DOHH2 (cell line): ENCODE measurements around the gene GLB1L2.

ENCODE experiments used
- H3F3A ChIP-seq: fragments of 200-600 bp; sonication (generic), shearing (Covaris generic); 2 replicates; pipeline ENCODE4 v1.6.0; 2016; ENCODE audit warnings: antibody characterized with exemption, mild to moderate bottlenecking; ENCODE audit not compliant: control insufficient read depth, insufficient read depth
- H3K27ac ChIP-seq: fragments of 200-600 bp; sonication (generic); 2 replicates; pipeline ENCODE4 v1.5.1; 2014; ENCODE audit warnings: low read depth, mild to moderate bottlenecking, low read length, moderate library complexity
- H3K27me3 ChIP-seq: fragments of 200-600 bp; sonication (generic); 2 replicates; pipeline ENCODE4 v1.6.1; 2014; ENCODE audit warnings: mild to moderate bottlenecking, low read length, mixed read lengths; ENCODE audit not compliant: control insufficient read depth
- H3K36me3 ChIP-seq: fragments of 200-600 bp; sonication (generic); 2 replicates; pipeline ENCODE4 v1.6.1; 2014; ENCODE audit warnings: mild to moderate bottlenecking, low read length, moderate library complexity, mixed read lengths; ENCODE audit not compliant: control insufficient read depth
- H3K4me1 ChIP-seq: fragments of 200-600 bp; sonication (generic); 2 replicates; pipeline ENCODE4 v1.6.1; 2014; ENCODE audit warnings: mild to moderate bottlenecking, low read length, mixed read lengths; ENCODE audit not compliant: control insufficient read depth
- H3K4me2 ChIP-seq: fragments of 200-600 bp; sonication (generic); 2 replicates; pipeline ENCODE4 v1.6.0; 2014; ENCODE audit warnings: mild to moderate bottlenecking, low read length, moderate library complexity
- H3K4me3 ChIP-seq: fragments of 200-600 bp; sonication (generic); 2 replicates; pipeline ENCODE4 v1.5.1; 2014; ENCODE audit warnings: mild to moderate bottlenecking, low read length, mixed read lengths
- H3K79me2 ChIP-seq: fragments of 200-600 bp; sonication (generic); 2 replicates; pipeline ENCODE4 v1.6.1; 2014; ENCODE audit warnings: mild to moderate bottlenecking, low read length, mixed read lengths; ENCODE audit not compliant: control insufficient read depth
- H3K9me2 ChIP-seq: fragments of 200-600 bp; sonication (generic); replicated peaks from 2 replicates; pipeline ENCODE4 v1.6.1; 2014; ENCODE audit warnings: mild to moderate bottlenecking, low read length, mixed read lengths; ENCODE audit not compliant: control insufficient read depth
- H3K9me3 ChIP-seq: fragments of 200-600 bp; sonication (generic); 2 replicates; pipeline ENCODE4 v1.6.1; 2014; ENCODE audit warnings: antibody characterized with exemption, low read length, mixed read lengths; ENCODE audit not compliant: control insufficient read depth, insufficient read depth
- H4K20me1 ChIP-seq: fragments of 200-600 bp; sonication (generic); 2 replicates; pipeline ENCODE4 v1.6.0; 2014; ENCODE audit warnings: low read depth, mild to moderate bottlenecking, antibody characterized with exemption, low read length, moderate library complexity; ENCODE audit not compliant: control insufficient read depth, insufficient read depth
- EZH2phosphoT487 ChIP-seq: fragments of 200-600 bp; sonication (generic); IDR thresholded peaks from 2 replicates; pipeline ENCODE4 v1.6.1; 2017; ENCODE audit warnings: borderline replicate concordance, mild to moderate bottlenecking, antibody characterized with exemption, low read length, moderate library complexity, mixed read lengths
- TF ChIP-seq, protein P1 (sequence below): fragments of 200-600 bp; sonication (generic); IDR thresholded peaks from one replicate; pipeline ENCODE4 v1.5.1; 2014; ENCODE audit warnings: antibody characterized with exemption, mild to moderate bottlenecking, low read depth, low read length; ENCODE audit not compliant: poor library complexity, severe bottlenecking

GLB1L2 gene

DNA sequence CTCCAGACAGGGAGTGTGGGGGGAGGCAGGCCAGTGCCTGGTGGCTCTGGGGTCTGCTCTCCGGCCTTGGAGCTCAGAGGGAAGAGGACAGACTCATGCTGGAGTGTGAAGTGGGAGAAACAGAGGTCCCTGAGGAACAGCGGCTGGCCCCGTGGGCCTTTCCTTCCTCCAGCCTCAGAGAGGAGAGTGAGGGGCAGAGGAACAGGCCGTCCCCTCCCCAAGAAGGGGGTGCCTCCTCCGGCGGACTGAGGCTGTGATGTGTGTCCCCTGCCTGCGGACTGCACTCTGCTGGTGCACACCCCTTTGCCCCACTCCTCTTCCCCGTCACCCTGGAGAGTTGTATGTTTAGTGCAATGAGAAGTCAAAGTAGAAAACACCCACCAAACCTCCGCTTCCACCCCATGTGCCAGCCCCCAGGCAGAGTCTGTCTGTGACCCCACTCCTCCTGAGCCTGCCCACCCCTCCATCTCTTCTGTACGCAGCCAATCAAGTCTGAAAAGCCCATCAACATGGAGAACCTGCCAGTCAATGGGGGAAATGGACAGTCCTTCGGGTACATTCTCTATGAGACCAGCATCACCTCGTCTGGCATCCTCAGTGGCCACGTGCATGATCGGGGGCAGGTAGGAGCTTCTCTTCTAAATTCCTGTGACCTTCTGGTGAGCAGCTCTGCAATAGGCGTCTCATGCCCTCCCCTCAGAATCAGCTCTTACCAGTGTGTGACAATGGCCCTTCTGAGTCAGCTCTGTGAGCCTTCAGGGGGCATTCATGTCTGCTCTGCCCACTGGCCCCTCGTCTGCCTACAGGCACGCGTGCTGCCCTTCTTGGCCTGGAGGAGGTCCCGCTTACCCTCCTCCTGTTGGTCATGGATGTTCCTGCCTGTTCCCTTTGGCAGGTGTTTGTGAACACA, 39.0 kb downstream of the GLB1L2 start:
- H3K4me2 ChIP-seq: no peak overlapping the region
- no peak overlapping the region for H3K4me3 ChIP-seq

DNA sequence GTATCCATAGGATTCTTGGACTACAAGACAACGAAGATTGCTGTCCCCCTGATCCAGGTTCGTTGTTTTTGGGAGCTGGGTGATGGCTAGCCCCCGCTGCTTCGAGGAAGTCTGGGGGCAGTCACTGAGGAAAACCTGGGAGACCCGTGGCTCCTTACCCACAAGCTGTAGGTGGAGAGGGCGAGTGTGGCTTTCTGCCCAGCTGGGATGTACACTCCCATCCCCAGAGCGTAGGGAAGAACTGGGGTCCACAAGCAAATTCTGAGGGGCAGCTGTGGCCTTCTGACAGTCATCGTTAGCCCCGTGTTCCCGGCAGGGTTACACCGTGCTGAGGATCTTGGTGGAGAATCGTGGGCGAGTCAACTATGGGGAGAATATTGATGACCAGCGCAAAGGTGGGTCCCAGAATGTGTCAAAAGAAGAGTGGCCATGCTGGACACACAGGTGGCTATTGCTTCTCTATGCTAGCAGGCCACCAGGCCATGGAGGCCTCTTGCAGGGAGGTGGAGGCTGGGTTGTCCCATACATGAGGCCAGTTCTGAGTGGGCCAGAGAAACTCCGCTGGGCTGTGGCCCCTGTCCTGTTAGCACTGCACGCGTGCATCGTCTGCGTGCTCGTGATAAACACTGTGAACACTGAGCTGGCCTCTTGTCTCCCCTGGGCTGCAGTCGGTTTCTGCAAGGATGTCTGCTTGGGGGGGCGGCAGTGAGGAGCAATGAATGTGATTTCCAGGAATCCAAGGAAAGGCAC, 39.8 kb downstream of the GLB1L2 start:
- H3K79me2 ChIP-seq: no peaks in the 10 kb centered on the region
- H3K36me3 ChIP-seq: no peaks in the 10 kb centered on the region
- H3K4me2 ChIP-seq: no peak overlapping the region
- no peaks in the 10 kb centered on the region for H4K20me1 ChIP-seq
- no peak for TF ChIP-seq EZH2phosphoT487
- TF ChIP-seq, protein P1, sequence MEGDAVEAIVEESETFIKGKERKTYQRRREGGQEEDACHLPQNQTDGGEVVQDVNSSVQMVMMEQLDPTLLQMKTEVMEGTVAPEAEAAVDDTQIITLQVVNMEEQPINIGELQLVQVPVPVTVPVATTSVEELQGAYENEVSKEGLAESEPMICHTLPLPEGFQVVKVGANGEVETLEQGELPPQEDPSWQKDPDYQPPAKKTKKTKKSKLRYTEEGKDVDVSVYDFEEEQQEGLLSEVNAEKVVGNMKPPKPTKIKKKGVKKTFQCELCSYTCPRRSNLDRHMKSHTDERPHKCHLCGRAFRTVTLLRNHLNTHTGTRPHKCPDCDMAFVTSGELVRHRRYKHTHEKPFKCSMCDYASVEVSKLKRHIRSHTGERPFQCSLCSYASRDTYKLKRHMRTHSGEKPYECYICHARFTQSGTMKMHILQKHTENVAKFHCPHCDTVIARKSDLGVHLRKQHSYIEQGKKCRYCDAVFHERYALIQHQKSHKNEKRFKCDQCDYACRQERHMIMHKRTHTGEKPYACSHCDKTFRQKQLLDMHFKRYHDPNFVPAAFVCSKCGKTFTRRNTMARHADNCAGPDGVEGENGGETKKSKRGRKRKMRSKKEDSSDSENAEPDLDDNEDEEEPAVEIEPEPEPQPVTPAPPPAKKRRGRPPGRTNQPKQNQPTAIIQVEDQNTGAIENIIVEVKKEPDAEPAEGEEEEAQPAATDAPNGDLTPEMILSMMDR: no peak
- H3K9me2 ChIP-seq: no peaks in the 10 kb centered on the region
- no peak overlapping the region for H3K4me3 ChIP-seq
- H3K27me3 ChIP-seq: no peaks in the 10 kb centered on the region
- H3K4me1 ChIP-seq: no peaks in the 10 kb centered on the region
- H3K27ac ChIP-seq: no peak overlapping the region
- H3K9me3 ChIP-seq: no peaks in the 10 kb centered on the region
- no peaks in the 10 kb centered on the region for H3F3A ChIP-seq

More for the DNA sequence above, 39.0 kb downstream of the GLB1L2 start:
- no peaks in the 10 kb centered on the region for H3K27me3 ChIP-seq
- no peaks in the 10 kb centered on the region for H3K36me3 ChIP-seq
- no peaks in the 10 kb centered on the region for H3F3A ChIP-seq
- TF ChIP-seq, protein P1: no peak
- no peak for TF ChIP-seq EZH2phosphoT487
- H3K79me2 ChIP-seq: no peaks in the 10 kb centered on the region
- no peaks in the 10 kb centered on the region for H3K9me3 ChIP-seq
- no peaks in the 10 kb centered on the region for H4K20me1 ChIP-seq
- no peaks in the 10 kb centered on the region for H3K9me2 ChIP-seq
- no peaks in the 10 kb centered on the region for H3K4me1 ChIP-seq
- no peak overlapping the region for H3K27ac ChIP-seq

DNA sequence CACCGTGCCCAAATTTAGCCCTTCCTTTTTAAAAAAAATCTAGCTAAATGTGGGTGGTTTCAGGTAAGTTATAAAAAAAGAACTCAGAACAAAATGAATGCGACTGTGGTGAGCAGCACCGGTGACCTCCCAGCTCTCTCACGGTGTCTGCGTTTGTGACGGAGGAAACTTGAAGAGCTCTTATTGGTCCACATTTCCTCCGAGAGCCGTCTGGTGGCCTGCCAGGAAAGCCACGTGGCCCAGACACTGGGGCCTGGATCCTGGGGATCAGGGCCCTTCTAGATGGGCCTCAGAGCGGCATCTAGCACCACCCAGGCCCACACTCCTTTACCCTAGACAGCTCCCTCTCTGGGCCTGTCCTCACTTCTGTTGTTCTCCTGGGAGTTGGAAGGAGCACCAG, 40.7 kb downstream of the GLB1L2 start:
- no peaks in the 10 kb centered on the region for H4K20me1 ChIP-seq
- H3K27ac ChIP-seq: no peak overlapping the region
- TF ChIP-seq, protein P1: no peak
- TF ChIP-seq EZH2phosphoT487: no peak
- H3K4me3 ChIP-seq: no peak overlapping the region
- H3K36me3 ChIP-seq: no peaks in the 10 kb centered on the region
- H3K79me2 ChIP-seq: no peaks in the 10 kb centered on the region
- H3K27me3 ChIP-seq: no peaks in the 10 kb centered on the region
- no peaks in the 10 kb centered on the region for H3F3A ChIP-seq
- H3K9me2 ChIP-seq: no peaks in the 10 kb centered on the region
- no peaks in the 10 kb centered on the region for H3K9me3 ChIP-seq
- H3K4me1 ChIP-seq: no peaks in the 10 kb centered on the region
- H3K4me2 ChIP-seq: no peak overlapping the region
